Measurements from ENCODE around the gene RNF212.

The RNF212 gene

GRCh38 chr4:1062419-1062818, 50.9 kb downstream of the RNF212 start:
- DNase-seq, result no peak

GRCh38 chr4:1061760-1062159, 51.6 kb downstream of the RNF212 start:
- DNase-seq, result peak; percentile 36

GRCh38 chr4:1061056-1061700, 52.2 kb downstream of the RNF212 start:
- DNase-seq, result no peak

GRCh38 chr4:1060621-1061020, 52.7 kb downstream of the RNF212 start:
- DNase-seq, result no peak

- no peak for DNase-seq
Observed at GRCh38 chr4:1060121-1060520, 53.2 kb downstream of the RNF212 start.

- DNase-seq, result no peak
Observed at GRCh38 chr4:1058997-1059665, 54.2 kb downstream of the RNF212 start.

- peak; percentile 43 for DNase-seq
Observed at GRCh38 chr4:1058198-1058996, 55.0 kb downstream of the RNF212 start.

GRCh38 chr4:1057403-1057745, 56.0 kb downstream of the RNF212 start:
- DNase-seq, result peak; percentile 34

- DNase-seq, result peak; percentile 44
Observed at GRCh38 chr4:1056671-1057402, 56.5 kb downstream of the RNF212 start.

GRCh38 chr4:1055721-1056590, 57.4 kb downstream of the RNF212 start:
- DNase-seq, result peak; percentile 70

- DNase-seq, result peak; percentile 35
Observed at GRCh38 chr4:1055243-1055701, 58.1 kb downstream of the RNF212 start.

- peak; percentile 16 for DNase-seq
Observed at GRCh38 chr4:1054696-1055242, 58.6 kb downstream of the RNF212 start.

GRCh38 chr4:1053891-1054290, 59.5 kb downstream of the RNF212 start:
- DNase-seq, result peak; percentile 15

GRCh38 chr4:1053080-1053661, 60.2 kb downstream of the RNF212 start:
- peak; percentile 58 for DNase-seq

- peak; percentile 37 for DNase-seq
Observed at GRCh38 chr4:1052231-1052671, 61.1 kb downstream of the RNF212 start.

GRCh38 chr4:1051472-1051871, 61.9 kb downstream of the RNF212 start:
- DNase-seq, result peak; percentile 15

GRCh38 chr4:1050486-1051213, 62.7 kb downstream of the RNF212 start:
- DNase-seq, result peak; percentile 41

- no peak for DNase-seq
Observed at GRCh38 chr4:1049591-1049905, 63.8 kb downstream of the RNF212 start.

- peak; percentile 39 for DNase-seq
Observed at GRCh38 chr4:1048773-1049590, 64.4 kb downstream of the RNF212 start.

Data from right forelimb (tissue), 1 donor.